ENCODE data around the gene AFTPH.

The AFTPH gene

DNA sequence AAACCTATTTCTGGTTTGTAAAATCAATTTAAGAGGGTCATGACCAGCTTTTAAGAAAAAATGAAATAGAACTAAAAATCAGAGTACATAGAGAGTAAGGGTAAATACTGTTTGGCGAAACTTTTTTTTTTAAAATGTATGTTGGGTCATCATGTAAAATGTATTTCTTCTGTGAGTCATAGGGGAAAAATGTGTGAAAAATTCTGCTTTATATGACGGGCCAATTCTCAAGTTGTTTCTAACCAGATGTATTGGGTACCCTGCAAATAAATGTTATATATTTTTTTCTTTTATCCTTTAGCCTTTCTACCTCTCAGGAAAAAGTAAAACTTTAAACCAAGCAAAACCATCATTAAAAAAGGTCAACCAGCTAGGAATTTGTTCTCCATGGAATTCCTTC lies 13.9 kb downstream of the AFTPH start:
- Histone ChIP-seq H3K4me3 (ENCODE audit: insufficient read depth, low read length, poor library complexity, severe bottlenecking) (no peak overlapping the region), H3K36me3 (ENCODE audit: low read length) (no peaks in the 10 kb centered on the region), H3F3A (ENCODE audit: insufficient read depth) (peaks cover 5% of the 10 kb centered on the region; the same call in 1 of the 2 replicates), H4K20me1 (ENCODE audit: low read depth, low read length) (peaks cover 35% of the 10 kb centered on the region), H3K9me2 (replicated peaks; ENCODE audit: insufficient read depth, low read length) (no peaks in the 10 kb centered on the region), H3K27ac (ENCODE audit: low read depth, low read length) (no peak overlapping the region), H3K9me3 (ENCODE audit: insufficient read depth, low read length) (no peaks in the 10 kb centered on the region), H3K9ac (ENCODE audit: low read length) (no peak overlapping the region), H2AFZ (ENCODE audit: low read depth, low read length, severe bottlenecking) (no peak overlapping the region), H3K4me2 (ENCODE audit: low read depth, low read length, poor library complexity, severe bottlenecking) (no peak overlapping the region), H3K27me3 (ENCODE audit: low read length) (no peaks in the 10 kb centered on the region), H3K79me2 (ENCODE audit: insufficient read depth, low read length) (peaks cover 90% of the 10 kb centered on the region)
- no peak for TF ChIP-seq EZH2phosphoT487 (conservative IDR thresholded peaks at IDR 0.05; ENCODE audit: low read length)
- TF ChIP-seq, protein P1, sequence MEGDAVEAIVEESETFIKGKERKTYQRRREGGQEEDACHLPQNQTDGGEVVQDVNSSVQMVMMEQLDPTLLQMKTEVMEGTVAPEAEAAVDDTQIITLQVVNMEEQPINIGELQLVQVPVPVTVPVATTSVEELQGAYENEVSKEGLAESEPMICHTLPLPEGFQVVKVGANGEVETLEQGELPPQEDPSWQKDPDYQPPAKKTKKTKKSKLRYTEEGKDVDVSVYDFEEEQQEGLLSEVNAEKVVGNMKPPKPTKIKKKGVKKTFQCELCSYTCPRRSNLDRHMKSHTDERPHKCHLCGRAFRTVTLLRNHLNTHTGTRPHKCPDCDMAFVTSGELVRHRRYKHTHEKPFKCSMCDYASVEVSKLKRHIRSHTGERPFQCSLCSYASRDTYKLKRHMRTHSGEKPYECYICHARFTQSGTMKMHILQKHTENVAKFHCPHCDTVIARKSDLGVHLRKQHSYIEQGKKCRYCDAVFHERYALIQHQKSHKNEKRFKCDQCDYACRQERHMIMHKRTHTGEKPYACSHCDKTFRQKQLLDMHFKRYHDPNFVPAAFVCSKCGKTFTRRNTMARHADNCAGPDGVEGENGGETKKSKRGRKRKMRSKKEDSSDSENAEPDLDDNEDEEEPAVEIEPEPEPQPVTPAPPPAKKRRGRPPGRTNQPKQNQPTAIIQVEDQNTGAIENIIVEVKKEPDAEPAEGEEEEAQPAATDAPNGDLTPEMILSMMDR (IDR thresholded peaks at IDR 0.05; ENCODE audit: insufficient read depth, low read length, poor library complexity, severe bottlenecking): no peak

DNA sequence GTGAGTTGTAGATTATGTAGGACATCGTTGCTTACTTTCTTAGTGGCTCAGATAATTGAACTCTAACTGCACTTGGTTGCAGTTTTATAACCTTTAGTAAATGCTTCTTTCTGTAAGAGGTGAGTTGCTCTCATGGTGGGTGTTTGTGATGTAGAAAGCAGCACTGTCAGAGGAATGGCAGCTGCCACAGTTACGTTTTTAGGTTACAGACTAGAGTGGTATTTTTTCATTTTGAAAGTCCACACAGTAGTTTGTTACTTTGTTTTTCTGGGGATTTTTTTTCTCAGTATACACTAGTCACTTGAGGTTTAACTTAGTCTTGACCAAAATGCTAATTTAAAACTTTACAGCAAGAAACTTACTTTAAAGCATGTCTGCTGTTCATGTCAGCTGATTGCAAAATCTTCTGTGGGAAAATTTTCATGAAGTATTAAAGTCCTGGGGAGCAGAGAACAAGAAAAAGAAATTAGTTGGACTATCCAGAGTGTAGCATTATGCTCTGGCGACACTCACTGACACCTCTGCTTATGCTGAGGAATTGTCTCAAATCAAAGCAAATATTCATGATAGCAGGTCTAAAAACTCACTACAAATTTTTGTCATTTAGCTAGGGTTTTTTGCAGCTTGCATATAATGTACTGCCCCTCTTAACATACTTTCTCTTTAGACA lies 14.8 kb downstream of the AFTPH start:
- TF ChIP-seq, protein P1 (IDR thresholded peaks at IDR 0.05; ENCODE audit: insufficient read depth, low read length, poor library complexity, severe bottlenecking): no peak
- TF ChIP-seq EZH2phosphoT487 (conservative IDR thresholded peaks at IDR 0.05; ENCODE audit: low read length): no peak
- Histone ChIP-seq H3F3A (ENCODE audit: insufficient read depth) (peaks cover 5% of the 10 kb centered on the region; the same call in 1 of the 2 replicates), H3K4me2 (ENCODE audit: low read depth, low read length, poor library complexity, severe bottlenecking) (no peak overlapping the region), H4K20me1 (ENCODE audit: low read depth, low read length) (peaks cover 33% of the 10 kb centered on the region), H3K9ac (ENCODE audit: low read length) (no peak overlapping the region), H3K36me3 (ENCODE audit: low read length) (no peaks in the 10 kb centered on the region), H2AFZ (ENCODE audit: low read depth, low read length, severe bottlenecking) (no peak overlapping the region), H3K9me3 (ENCODE audit: insufficient read depth, low read length) (no peaks in the 10 kb centered on the region), H3K79me2 (ENCODE audit: insufficient read depth, low read length) (peaks cover 87% of the 10 kb centered on the region), H3K27ac (ENCODE audit: low read depth, low read length) (no peak overlapping the region), H3K4me3 (ENCODE audit: insufficient read depth, low read length, poor library complexity, severe bottlenecking) (no peak overlapping the region), H3K9me2 (replicated peaks; ENCODE audit: insufficient read depth, low read length) (no peaks in the 10 kb centered on the region), H3K27me3 (ENCODE audit: low read length) (no peaks in the 10 kb centered on the region)

DNA sequence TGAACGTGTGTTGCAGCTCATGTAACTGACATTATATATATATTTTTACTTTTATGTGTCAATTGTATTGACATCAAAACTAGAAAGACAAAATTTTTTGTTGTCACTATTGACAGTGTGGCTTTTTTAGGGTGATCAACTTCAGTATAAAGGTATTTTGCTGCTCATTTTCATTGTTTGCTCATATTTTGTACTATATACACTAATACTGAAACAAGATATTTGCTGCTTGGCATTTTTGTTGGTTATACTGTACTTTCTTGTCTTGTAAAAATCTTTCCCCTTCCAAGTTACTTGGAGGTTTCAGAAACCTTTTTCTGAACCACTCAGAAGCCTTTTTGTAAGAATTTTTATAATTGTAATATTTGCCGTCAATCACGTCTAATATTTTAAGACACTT lies 16.5 kb downstream of the AFTPH start:
- Histone ChIP-seq H4K20me1 (ENCODE audit: low read depth, low read length) (peaks cover 17% of the 10 kb centered on the region; the same call in 1 of the 2 replicates), H3K27ac (ENCODE audit: low read depth, low read length) (no peak overlapping the region), H3K27me3 (ENCODE audit: low read length) (no peaks in the 10 kb centered on the region), H3F3A (ENCODE audit: insufficient read depth) (peaks cover 5% of the 10 kb centered on the region; the same call in 1 of the 2 replicates), H2AFZ (ENCODE audit: low read depth, low read length, severe bottlenecking) (no peak overlapping the region), H3K4me2 (ENCODE audit: low read depth, low read length, poor library complexity, severe bottlenecking) (no peak overlapping the region), H3K36me3 (ENCODE audit: low read length) (no peaks in the 10 kb centered on the region), H3K9me3 (ENCODE audit: insufficient read depth, low read length) (no peaks in the 10 kb centered on the region), H3K9me2 (replicated peaks; ENCODE audit: insufficient read depth, low read length) (no peaks in the 10 kb centered on the region), H3K9ac (ENCODE audit: low read length) (no peak overlapping the region), H3K4me3 (ENCODE audit: insufficient read depth, low read length, poor library complexity, severe bottlenecking) (no peak overlapping the region), H3K79me2 (ENCODE audit: insufficient read depth, low read length) (peaks cover 83% of the 10 kb centered on the region)
- TF ChIP-seq EZH2phosphoT487 (conservative IDR thresholded peaks at IDR 0.05; ENCODE audit: low read length): no peak
- TF ChIP-seq, protein P1 (IDR thresholded peaks at IDR 0.05; ENCODE audit: insufficient read depth, low read length, poor library complexity, severe bottlenecking): no peak
